Pancreas (tissue), 10 donors: ENCODE results near the gene SCARB1. TPM values are rescaled to one million over a fixed set of nuclear protein-coding genes. Genes with fewer than 3 reads are reported as not detected.

Source experiments
- ATAC-seq, 4 donors: fragments of 200-7000 bp; cut with Tn5 transposase; one replicate each; pipeline versions ENCODE4 v1.8.0 to v1.9.1; 2020; ENCODE audit warnings: mild to moderate bottlenecking in 4 of 4, moderate library complexity in 4 of 4
- DNase-seq, 6 donors: peaks; one replicate each; pipeline ENCODE4 v3.0.0-alpha.2; 2020
- FAIRE-seq: peaks from 2 replicates; lab custom pipeline; 2012; peaks lifted over from hg19 to GRCh38; lab: Jason Lieb, UNC
- H3K27ac ChIP-seq, 4 donors: fragments of 200-600 bp; sonication (generic); 1 replicate in 3 of 4; 2 replicates in 1 of 4; pipeline versions ENCODE4 v1.5.0 to v1.8.0; 2020
- H3K27me3 ChIP-seq, 4 donors: fragments of 200-600 bp; one replicate each; pipeline ENCODE4 v1.8.0; 2021
- H3K36me3 ChIP-seq, 3 donors: fragments of 200-600 bp; sonication (generic) in 1 of 3; one replicate each; pipeline versions ENCODE4 v1.5.0 to v1.8.0; 2020 to 2021
- H3K4me1 ChIP-seq, 3 donors: fragments of 200-600 bp; one replicate each; pipeline ENCODE4 v1.8.0; 2021
- H3K4me3 ChIP-seq, 4 donors: fragments of 200-600 bp; sonication (generic) in 2 of 4; one replicate each; pipeline versions ENCODE4 v1.5.0 to v1.8.0; 2020 to 2021
- H3K9me3 ChIP-seq, 4 donors: fragments of 200-600 bp; one replicate each; pipeline ENCODE4 v1.8.0; 2021
- CTCF ChIP-seq, 4 donors: fragments of 200-600 bp; sonication (generic) in 3 of 4; IDR thresholded peaks; one replicate each; pipeline versions ENCODE4 v1.5.0 to v1.8.0; 2021; ENCODE audit warnings: antibody characterized with exemption in 4 of 4
- WGBS, 2 donors: extraction: QIAGEN DNeasy Blood & Tissue Kit; methylation state at CpG; one replicate each; pipeline ENCODE4 v1.1.7; 2013; 5-methylcytosine and 5-hydroxymethylcytosine counted together
- intact Hi-C, 3 donors: fragments of 100-400 bp; cut with DNase I; formaldehyde crosslinking; loops; one replicate each; pipeline versions ENCODE4 v1.11.1 to v1.14.2; 2022
- polyA plus RNA-seq, 2 donors: library from polyadenylated mRNA; stranded (reverse); fragments of 200-250 nt; gene quantifications; one replicate each; pipeline ENCODE4 v1.2.3, GENCODE V29; 2013
- total RNA-seq, 6 donors: library from RNA; stranded (reverse); fragmentation: NEBNext Ultra II Directional in 4 of 6; extraction: Animal tissue kit (Norgen Biotek cat#: 25700) in 4 of 6; gene quantifications; one replicate each; pipeline versions ENCODE4 v1.2.1 to v1.2.4, GENCODE V29; 2021 to 2023
- donor health status: healthy with polysubstance abuse.
- donor health status: DM: no; HTN: no; CAD: no; lungs with moderate emphysema.
- donor health status: DM: no; HTN: no; CAD: no.
- donor health status: control.
- donor health status: control.
- donor health status: Bipolar disorder and iron deficiency.
- donor health status: DM: yes; HTN: yes; CAD: no.
- donor health status: DM: no; HTN: no; CAD: no.
- donor health status: DM: no; HTN: no; CAD: no.
- donor health status: DM: yes; HTN: yes; CAD: no.

Gene SCARB1
- total and polyA plus RNA-seq, 8 donors: 4.7 to 14.7 (median 9.6) TPM

- Histone ChIP-seq H3K9me3 (no peaks in the 10 kb centered on the region), H3K27ac (no peak overlapping the region), H3K4me3 (no peak overlapping the region), H3K4me1 (peaks cover 9 to 18% (median 12%) of the 10 kb centered on the region in 3 donors), H3K27me3 (no peaks in the 10 kb centered on the region), H3K36me3 (no peaks in the 10 kb centered on the region)
- DNase-seq (no peak), ATAC-seq (no peak), FAIRE-seq (no peak)
- WGBS, 2 donors: 73 to 90% methylated on average over 8 to 12 of the region's 12 CpGs
- intact Hi-C loops: no loop called here
- no peak for TF ChIP-seq CTCF (IDR thresholded peaks at IDR 0.05)
These were observed 121.0 kb downstream of the SCARB1 start for GRCh38 chr12:124742678-124743077.

- no peak for FAIRE-seq
- peak in 2 of 4 donors; percentile 7 to 8 for ATAC-seq
- intact Hi-C loops: no loop called here
- WGBS, 2 donors: 35 to 48% methylated on average over 12 of the region's 12 CpGs
- Histone ChIP-seq H3K27ac (no peak overlapping the region), H3K36me3 (no peaks in the 10 kb centered on the region), H3K4me3 (no peak overlapping the region), H3K27me3 (no peaks in the 10 kb centered on the region), H3K9me3 (no peaks in the 10 kb centered on the region), H3K4me1 (peaks cover 9 to 15% (median 11%) of the 10 kb centered on the region in 3 donors)
- DNase-seq: no peak
- no peak for TF ChIP-seq CTCF (IDR thresholded peaks at IDR 0.05)
These were observed 121.6 kb downstream of the SCARB1 start for GRCh38 chr12:124742111-124742510.

GRCh38 chr12:124741211-124741610, 122.5 kb downstream of the SCARB1 start:
- intact Hi-C loops: no loop called here
- Histone ChIP-seq H3K4me3 (no peak overlapping the region), H3K27ac (peak overlapping the region in 2 of 4 donors; percentile 34 to 55), H3K4me1 (peaks cover 2 to 6% (median 2%) of the 10 kb centered on the region in 3 donors), H3K36me3 (no peaks in the 10 kb centered on the region), H3K27me3 (no peaks in the 10 kb centered on the region), H3K9me3 (no peaks in the 10 kb centered on the region)
- WGBS, 2 donors: 81 to 97% methylated on average over 7 of the region's 7 CpGs
- ATAC-seq (no peak), DNase-seq (no peak), FAIRE-seq (no peak)
- no peak for TF ChIP-seq CTCF (IDR thresholded peaks at IDR 0.05)

- 29 to 65% methylated on average over 11 of the region's 11 CpGs for WGBS, 2 donors
- Histone ChIP-seq H3K27ac (peak overlapping the region in 2 of 4 donors; percentile 34 to 55), H3K4me1 (peaks cover 0 to 4% (median 0%) of the 10 kb centered on the region in 3 donors), H3K9me3 (no peaks in the 10 kb centered on the region), H3K36me3 (no peaks in the 10 kb centered on the region), H3K4me3 (no peak overlapping the region), H3K27me3 (no peaks in the 10 kb centered on the region)
- no peak for TF ChIP-seq CTCF (IDR thresholded peaks at IDR 0.05)
- FAIRE-seq: no peak
- intact Hi-C loops: no loop called here
- ATAC-seq: peak in 3 of 4 donors; percentile 14 to 42 (median 28)
- DNase-seq: no peak
These were observed 123.0 kb downstream of the SCARB1 start for GRCh38 chr12:124740691-124741137.

- FAIRE-seq (no peak), ATAC-seq (no peak), DNase-seq (no peak)
- no peak overlapping the region for H3K4me3 ChIP-seq
- intact Hi-C loops: no loop called here
- no peak for TF ChIP-seq CTCF (IDR thresholded peaks at IDR 0.05)
- peaks cover 0 to 4% (median 0%) of the 10 kb centered on the region in 3 donors for H3K4me1 ChIP-seq
- WGBS, 2 donors: 84 to 89% methylated on average over 5 of the region's 5 CpGs
- H3K27ac ChIP-seq: peak overlapping the region in 1 of 4 donors; percentile 55
- no peaks in the 10 kb centered on the region for H3K36me3 ChIP-seq
- no peaks in the 10 kb centered on the region for H3K27me3 ChIP-seq
- no peaks in the 10 kb centered on the region for H3K9me3 ChIP-seq
These were observed 123.6 kb downstream of the SCARB1 start for GRCh38 chr12:124739953-124740561.
